B cell (primary cell): ENCODE results near the gene B3GLCT. TPM values are rescaled to one million over a fixed set of nuclear protein-coding genes. Genes with fewer than 3 reads are reported as not detected.

ENCODE experiments used
- ATAC-seq: fragments of 200-7000 bp; cut with Tn5 transposase; one replicate; pipeline ENCODE4 v1.10.0; 2021; ENCODE audit warnings: low read depth, mild to moderate bottlenecking, moderate number of reproducible peaks, moderate library complexity
- CTCF ChIA-PET: fragments of 350-600 bp; sonication (Branson Sonifier 250); formaldehyde crosslinking; loops from one replicate; lab custom pipeline; 2021; ENCODE audit warnings: antibody characterized with exemption, inconsistent platforms; lab: Charles Lee
- POLR2A ChIA-PET: fragments of 350-600 bp; sonication (Branson Sonifier 250); formaldehyde crosslinking; loops from one replicate; lab custom pipeline; 2021; ENCODE audit warnings: antibody characterized with exemption; lab: Charles Lee
- DNase-seq: peaks from one replicate; pipeline ENCODE4 v3.0.0; 2013
- H2AFZ ChIP-seq: 2 replicates; pipeline ENCODE4 v1.6.1; 2012; ENCODE audit warnings: mild to moderate bottlenecking, low read depth, low read length; ENCODE audit not compliant: insufficient read depth, poor library complexity, severe bottlenecking
- H3K27ac ChIP-seq, 2 donors: 1 replicate in 1 of 2; 2 replicates in 1 of 2; pipeline ENCODE4 v1.5.1; 2012 to 2013; ENCODE audit warnings: low read length in 2 of 2, mild to moderate bottlenecking in 2 of 2, moderate library complexity in 1 of 2
- H3K27me3 ChIP-seq, 4 experiments: fragments of 200-600 bp in 1 of 4; sonication (generic) in 1 of 4; replicated peaks in 1 of 4; 1 replicate in 2 of 4; 2 replicates in 2 of 4; pipeline versions ENCODE4 v1.6.1 to v1.7.0; 2013 to 2016; ENCODE audit warnings: low read length in 3 of 4, mild to moderate bottlenecking in 2 of 4, mixed read lengths in 1 of 4, moderate library complexity in 1 of 4; ENCODE audit not compliant: insufficient read depth in 4 of 4, control insufficient read depth in 3 of 4; ENCODE audit errors: control extremely low read depth in 1 of 4
- H3K36me3 ChIP-seq, 2 experiments: replicated peaks in 1 of 2; 1 replicate in 1 of 2; 2 replicates in 1 of 2; pipeline versions ENCODE4 v1.6.1 to v1.7.1; 2013; ENCODE audit warnings: low read length in 1 of 2; ENCODE audit not compliant: insufficient read depth in 2 of 2, control insufficient read depth in 1 of 2; ENCODE audit errors: control extremely low read depth in 1 of 2, extremely low read depth in 1 of 2
- H3K4me1 ChIP-seq, 2 donors: fragments of 200-600 bp in 1 of 2; sonication (generic) in 1 of 2; 1 replicate in 1 of 2; 2 replicates in 1 of 2; pipeline versions ENCODE4 v1.5.1 to v1.6.1; 2013 to 2017; ENCODE audit warnings: low read length in 2 of 2; ENCODE audit not compliant: control insufficient read depth in 2 of 2, insufficient read depth in 2 of 2
- H3K4me2 ChIP-seq: replicated peaks from 2 replicates; pipeline ENCODE3; 2012; ENCODE audit warnings: mild to moderate bottlenecking, low read depth, low read length; ENCODE audit not compliant: poor library complexity, severe bottlenecking
- H3K4me3 ChIP-seq, 5 experiments: fragments of 200-600 bp in 1 of 5; sonication (generic) in 1 of 5; 1 replicate in 3 of 5; 2 replicates in 2 of 5; pipeline versions ENCODE4 v1.5.1 to v1.7.0; 2011 to 2016; ENCODE audit warnings: low read length in 4 of 5, mild to moderate bottlenecking in 4 of 5, low read depth in 2 of 5, control low read depth in 1 of 5, moderate library complexity in 1 of 5; ENCODE audit not compliant: insufficient read depth in 1 of 5; ENCODE audit errors: control extremely low read depth in 1 of 5, extremely low read depth in 1 of 5
- H3K79me2 ChIP-seq: fragments of 200-600 bp; sonication (generic); one replicate; pipeline ENCODE4 v1.6.0; 2016; ENCODE audit warnings: low read length; ENCODE audit not compliant: control insufficient read depth, insufficient read depth
- H3K9ac ChIP-seq: fragments of 200-600 bp; sonication (generic); 2 replicates; pipeline ENCODE4 v1.6.1; 2017; ENCODE audit warnings: mild to moderate bottlenecking, low read length, moderate library complexity
- H3K9me3 ChIP-seq, 3 donors: one replicate each; pipeline versions ENCODE4 v1.6.1 to v1.7.1; 2013; ENCODE audit warnings: low read length in 2 of 3; ENCODE audit not compliant: control insufficient read depth in 2 of 3, insufficient read depth in 1 of 3; ENCODE audit errors: control extremely low read depth in 1 of 3
- H4K20me1 ChIP-seq: 2 replicates; pipeline ENCODE4 v1.6.0; 2012; ENCODE audit warnings: mild to moderate bottlenecking, low read length; ENCODE audit not compliant: insufficient read depth, control insufficient read depth, poor library complexity, severe bottlenecking
- H3K27ac Mint-ChIP-seq: one replicate; pipeline ENCODE4 v1.8.0; 2021; ENCODE audit warnings: mixed read lengths
- H3K27me3 Mint-ChIP-seq: one replicate; pipeline ENCODE4 v1.8.0; 2021; ENCODE audit warnings: mixed read lengths
- H3K4me1 Mint-ChIP-seq: one replicate; pipeline ENCODE4 v1.8.0; 2021; ENCODE audit warnings: mixed read lengths
- H3K4me3 Mint-ChIP-seq: one replicate; pipeline ENCODE4 v1.8.0; 2021; ENCODE audit warnings: mixed read lengths
- H3K9me3 Mint-ChIP-seq: one replicate; pipeline ENCODE4 v1.8.0; 2022; ENCODE audit warnings: mixed read lengths; ENCODE audit not compliant: insufficient read depth
- CTCF ChIP-seq: fragments of 200-600 bp; IDR thresholded peaks from one replicate; pipeline ENCODE4 v1.8.0; 2022; ENCODE audit warnings: antibody characterized with exemption, mild to moderate bottlenecking
- EZH2 ChIP-seq: IDR thresholded peaks from 2 replicates; pipeline ENCODE4 v1.6.1; 2012; ENCODE audit warnings: borderline replicate concordance, low read depth, mild to moderate bottlenecking, moderate library complexity, low read length; ENCODE audit not compliant: insufficient read depth, poor library complexity, severe bottlenecking
- WGBS: methylation state at CpG from one replicate; pipeline ENCODE4 v1.1.5; 2013; ENCODE audit warnings: missing lambda C conversion rate; ENCODE audit not compliant: insufficient coverage; 5-methylcytosine and 5-hydroxymethylcytosine counted together
- intact Hi-C: fragments of 100-400 bp; cut with micrococcal nuclease; formaldehyde crosslinking; loops from one replicate; pipeline ENCODE4 v1.10.0; 2022
- polyA plus RNA-seq: library from polyadenylated mRNA; depleted of rRNA; stranded (reverse); fragments of >200 nt; gene quantifications from 2 replicates; pipeline ENCODE4 v1.2.3, GENCODE V29; 2012
- total RNA-seq, 2 donors: library from RNA; stranded (reverse); fragments of 120-200 nt in 1 of 2; gene quantifications; 1 replicate in 1 of 2; 2 replicates in 1 of 2; pipeline versions ENCODE4 v1.2.3 to v1.2.4, GENCODE V29; 2013 to 2022

B3GLCT gene
- total and polyA plus RNA-seq, 2 donors (not counting 1 experiment from before 2014, with no cell fraction given): 1.4 to 6.2 TPM

DNA sequence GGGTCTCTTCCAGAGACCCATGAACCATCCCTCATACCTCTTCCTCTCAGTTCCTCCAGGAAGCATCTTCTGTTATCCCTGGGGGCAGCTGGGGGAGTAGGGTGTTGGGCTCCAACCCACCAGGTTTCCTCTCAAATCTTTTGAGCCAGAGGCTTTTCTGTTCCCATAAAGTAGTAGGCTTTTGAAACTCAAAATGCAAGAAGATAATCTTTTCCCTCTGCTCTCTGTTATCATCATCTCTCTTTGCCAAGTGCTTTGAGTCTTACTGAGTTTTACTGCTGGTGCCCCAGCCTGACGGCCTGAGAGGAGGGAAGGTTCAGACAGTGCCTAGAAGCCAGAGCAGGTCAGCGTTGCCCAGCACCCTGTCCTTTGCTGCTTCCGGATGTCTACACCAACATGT lies 157.2 kb downstream of the B3GLCT start:
- Histone ChIP-seq H3K9ac (no peak overlapping the region), H3K36me3 (no peaks in the 10 kb centered on the region), H4K20me1 (no peaks in the 10 kb centered on the region), H2AFZ (no peak overlapping the region), H3K9me3 (peaks cover 0 to 24% (median 19%) of the 10 kb centered on the region in 3 donors), H3K4me1 (no peaks in the 10 kb centered on the region), H3K27me3 (no peaks in the 10 kb centered on the region), H3K79me2 (no peaks in the 10 kb centered on the region), H3K4me3 (no peak overlapping the region), H3K4me2 (no peak overlapping the region), H3K27ac (no peak overlapping the region)
- H3K4me3 Mint-ChIP-seq: no peak overlapping the region
- 88% methylated on average over 2 of the region's 3 CpGs for WGBS
- no peak overlapping the region for H3K27ac Mint-ChIP-seq
- CTCF ChIA-PET: no interaction called here
- POLR2A ChIA-PET: no interaction called here
- intact Hi-C loops: no loop called here
- ATAC-seq: no peak
- H3K9me3 Mint-ChIP-seq: peaks cover 13% of the 10 kb centered on the region
- H3K27me3 Mint-ChIP-seq: peaks cover 3% of the 10 kb centered on the region
- DNase-seq: no peak
- TF ChIP-seq EZH2: no peak
- no peak for TF ChIP-seq CTCF
- no peaks in the 10 kb centered on the region for H3K4me1 Mint-ChIP-seq

GRCh38 chr13:31357581-31357980 lies 157.8 kb downstream of the B3GLCT start:
- Histone ChIP-seq H3K4me2 (no peak overlapping the region), H2AFZ (no peak overlapping the region), H3K9me3 (peaks cover 0 to 21% (median 19%) of the 10 kb centered on the region in 3 donors), H3K9ac (no peak overlapping the region), H3K36me3 (no peaks in the 10 kb centered on the region), H3K4me3 (no peak overlapping the region), H3K27me3 (no peaks in the 10 kb centered on the region), H3K79me2 (no peaks in the 10 kb centered on the region), H3K4me1 (no peaks in the 10 kb centered on the region), H3K27ac (no peak overlapping the region), H4K20me1 (no peaks in the 10 kb centered on the region)
- ChIA-PET CTCF (no interaction called here), POLR2A (no interaction called here)
- intact Hi-C loops: no loop called here
- H3K4me3 Mint-ChIP-seq: no peak overlapping the region
- H3K27me3 Mint-ChIP-seq: peaks cover 3% of the 10 kb centered on the region
- DNase-seq (no peak), ATAC-seq (no peak)
- 0% methylated on average over 1 of the region's 2 CpGs for WGBS
- TF ChIP-seq EZH2 (no peak), CTCF (no peak)
- H3K4me1 Mint-ChIP-seq: no peaks in the 10 kb centered on the region
- peaks cover 13% of the 10 kb centered on the region for H3K9me3 Mint-ChIP-seq
- no peak overlapping the region for H3K27ac Mint-ChIP-seq
